Activated naive CD4-positive, alpha-beta T cell treated with anti-CD3 and anti-CD28 coated beads for 36 hours (primary cell): Measurements from ENCODE around the gene KIF26B. TPM values are rescaled to one million over a fixed set of nuclear protein-coding genes. Genes with fewer than 3 reads are reported as not detected.

ENCODE experiments used
- CTCF ChIA-PET: fragments of 350-600 bp; sonication (Branson Sonifier 250); formaldehyde crosslinking; loops from one replicate; lab custom pipeline; 2021; ENCODE audit warnings: antibody characterized with exemption; lab: Charles Lee
- DNase-seq: peaks from one replicate; pipeline ENCODE4 v3.0.0-alpha.2; 2020
- H3K27ac Mint-ChIP-seq: one replicate; pipeline ENCODE4 v1.8.0; 2021; ENCODE audit warnings: mild to moderate bottlenecking, mixed read lengths
- H3K27me3 Mint-ChIP-seq: one replicate; pipeline ENCODE4 v1.8.0; 2021; ENCODE audit warnings: low read depth, mixed read lengths
- H3K36me3 Mint-ChIP-seq: one replicate; pipeline ENCODE4 v1.8.0; 2021; ENCODE audit warnings: low read depth, mixed read lengths
- H3K4me1 Mint-ChIP-seq: one replicate; pipeline ENCODE4 v1.8.0; 2021; ENCODE audit warnings: low read depth, mixed read lengths
- H3K4me3 Mint-ChIP-seq: one replicate; pipeline ENCODE4 v1.8.0; 2021; ENCODE audit warnings: mild to moderate bottlenecking, moderate library complexity, mixed read lengths
- H3K9me3 Mint-ChIP-seq: one replicate; pipeline ENCODE4 v1.8.0; 2021; ENCODE audit warnings: mixed read lengths
- intact Hi-C: fragments of 100-400 bp; cut with micrococcal nuclease; formaldehyde crosslinking; loops from one replicate; pipeline ENCODE4 v1.15.1; 2023
- total RNA-seq, 2 experiments: library from RNA; stranded (reverse); gene quantifications; one replicate each; pipeline ENCODE4 v1.2.3, GENCODE V29; 2021

Gene KIF26B
- total RNA-seq, 2 experiments from 2014 or later, result 0.05 TPM; not detected in 1

DNA sequence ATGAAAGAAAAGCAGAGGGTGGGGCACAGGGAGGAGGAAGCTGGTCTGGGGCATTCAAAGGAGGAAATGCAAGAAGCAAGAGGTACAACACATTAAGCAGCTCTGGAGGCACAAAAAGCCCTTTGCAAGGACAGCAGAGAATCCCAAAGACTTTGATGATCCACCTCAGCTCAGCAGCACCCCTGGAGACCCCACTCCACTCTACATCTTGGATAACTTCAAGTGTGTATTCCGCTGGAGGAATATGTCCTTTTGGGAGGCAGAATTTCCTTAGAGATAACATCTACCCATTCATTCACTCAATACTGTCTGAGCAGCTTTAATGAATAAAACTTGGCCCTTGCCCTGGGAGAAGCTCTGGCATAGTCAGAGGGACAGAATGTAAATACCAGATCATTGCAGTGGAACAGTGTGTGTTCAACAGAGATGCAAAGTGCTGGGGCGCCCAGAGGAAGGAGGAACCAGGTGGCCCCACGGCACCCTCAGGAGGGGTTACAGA lies 599.7 kb downstream of the KIF26B start:
- CTCF ChIA-PET, result interaction anchor here (1.2 kb wide), 1 partner anchor 14 kb away, joined by 3 read pairs; no protein-coding TSS in a partner anchor
- peaks cover 28% of the 10 kb centered on the region for H3K9me3 Mint-ChIP-seq
- peaks cover 38% of the 10 kb centered on the region for H3K36me3 Mint-ChIP-seq

More for the DNA sequence above, 599.7 kb downstream of the KIF26B start:
- H3K4me1 Mint-ChIP-seq, result no peaks in the 10 kb centered on the region
- no peak overlapping the region for H3K27ac Mint-ChIP-seq
- H3K4me3 Mint-ChIP-seq, result no peak overlapping the region
- H3K27me3 Mint-ChIP-seq, result no peaks in the 10 kb centered on the region
- intact Hi-C loops, result no loop called here
- no peak for DNase-seq
